ENCODE data around the gene CPEB4.

The CPEB4 gene

DNA sequence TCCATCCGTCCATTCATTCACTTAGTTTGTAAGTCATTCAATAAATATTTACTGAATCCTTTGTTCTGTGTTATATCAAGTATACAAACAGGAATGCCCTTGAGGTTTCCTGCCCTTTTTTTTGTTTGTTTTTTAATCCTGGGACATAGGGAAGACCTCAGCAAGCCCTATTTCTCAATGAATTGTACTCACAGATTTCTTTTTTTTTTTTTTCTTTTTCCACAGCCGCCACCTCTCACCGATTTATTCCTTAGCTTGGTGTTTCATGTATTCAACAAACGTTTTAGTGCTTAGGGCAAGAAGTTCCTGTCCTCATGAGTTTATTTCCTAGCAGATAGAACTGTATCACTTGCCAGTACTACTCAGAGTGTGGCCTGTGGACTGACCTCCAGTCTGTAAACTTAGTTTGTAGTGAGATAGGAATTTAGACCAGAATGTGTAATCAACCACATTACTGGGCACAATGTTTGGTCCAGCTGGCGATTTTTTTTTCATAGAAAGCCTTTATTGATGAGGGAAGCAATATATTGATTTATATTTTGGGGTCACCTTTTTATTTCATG, 65.5 kb downstream of the CPEB4 start:
- no peak for DNase-seq
- no peak overlapping the region for H3K27ac ChIP-seq
- peaks cover 64% of the 10 kb centered on the region for H3K36me3 ChIP-seq
- no peak overlapping the region for H3K4me3 ChIP-seq (ENCODE audit: low read depth, low read length)
- H3K9me3 ChIP-seq (ENCODE audit: severe bottlenecking), result no peaks in the 10 kb centered on the region
- no peaks in the 10 kb centered on the region for H3K27me3 ChIP-seq (ENCODE audit: insufficient read depth, low read depth, severe bottlenecking)
- TF ChIP-seq, protein P1, sequence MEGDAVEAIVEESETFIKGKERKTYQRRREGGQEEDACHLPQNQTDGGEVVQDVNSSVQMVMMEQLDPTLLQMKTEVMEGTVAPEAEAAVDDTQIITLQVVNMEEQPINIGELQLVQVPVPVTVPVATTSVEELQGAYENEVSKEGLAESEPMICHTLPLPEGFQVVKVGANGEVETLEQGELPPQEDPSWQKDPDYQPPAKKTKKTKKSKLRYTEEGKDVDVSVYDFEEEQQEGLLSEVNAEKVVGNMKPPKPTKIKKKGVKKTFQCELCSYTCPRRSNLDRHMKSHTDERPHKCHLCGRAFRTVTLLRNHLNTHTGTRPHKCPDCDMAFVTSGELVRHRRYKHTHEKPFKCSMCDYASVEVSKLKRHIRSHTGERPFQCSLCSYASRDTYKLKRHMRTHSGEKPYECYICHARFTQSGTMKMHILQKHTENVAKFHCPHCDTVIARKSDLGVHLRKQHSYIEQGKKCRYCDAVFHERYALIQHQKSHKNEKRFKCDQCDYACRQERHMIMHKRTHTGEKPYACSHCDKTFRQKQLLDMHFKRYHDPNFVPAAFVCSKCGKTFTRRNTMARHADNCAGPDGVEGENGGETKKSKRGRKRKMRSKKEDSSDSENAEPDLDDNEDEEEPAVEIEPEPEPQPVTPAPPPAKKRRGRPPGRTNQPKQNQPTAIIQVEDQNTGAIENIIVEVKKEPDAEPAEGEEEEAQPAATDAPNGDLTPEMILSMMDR (IDR thresholded peaks at IDR 0.05; ENCODE audit: low read depth, low read length), result no peak

DNA sequence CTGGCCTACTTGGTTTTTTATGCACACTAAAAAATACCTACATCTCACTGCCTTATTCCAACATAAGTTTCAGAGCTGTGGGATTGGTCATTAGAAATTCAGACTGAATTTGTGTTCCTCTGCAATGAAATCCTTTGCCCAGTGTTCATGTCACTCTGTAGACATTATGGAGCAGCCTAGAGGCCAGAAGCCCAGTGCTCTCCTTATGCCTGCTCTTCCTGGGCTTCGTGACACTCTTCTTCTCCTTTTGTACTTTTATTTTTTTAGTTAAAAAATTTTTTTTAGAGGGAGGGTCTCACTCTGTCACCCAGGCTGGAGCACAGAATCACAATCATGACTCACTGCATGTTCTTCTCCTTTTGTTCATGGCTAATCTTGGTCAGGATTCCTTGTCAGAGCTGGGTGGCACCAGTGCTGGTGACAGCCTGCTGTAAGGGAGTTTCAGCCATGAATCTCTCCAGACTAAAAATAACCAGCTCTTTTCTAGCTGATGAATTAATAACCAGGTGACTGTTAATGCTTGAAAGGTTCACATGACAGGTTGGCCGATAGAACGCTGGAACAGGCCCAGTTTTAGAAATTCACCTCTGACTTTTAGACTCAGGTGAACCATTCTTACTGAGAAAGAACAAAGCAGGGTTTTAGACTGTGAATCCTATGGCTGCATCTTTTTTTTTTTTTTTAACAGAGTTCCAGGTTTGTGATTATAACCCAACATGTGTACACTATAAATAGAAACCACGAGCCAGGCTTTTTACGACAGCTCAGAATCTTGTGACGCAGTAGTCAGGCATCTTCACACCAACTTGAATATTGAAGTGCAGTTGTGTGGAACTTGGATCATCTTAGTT, 66.7 kb downstream of the CPEB4 start:
- Histone ChIP-seq H3K9me3 (ENCODE audit: severe bottlenecking) (no peaks in the 10 kb centered on the region), H3K27me3 (ENCODE audit: insufficient read depth, low read depth, severe bottlenecking) (no peaks in the 10 kb centered on the region), H3K36me3 (peaks cover 62% of the 10 kb centered on the region), H3K27ac (no peak overlapping the region), H3K4me3 (ENCODE audit: low read depth, low read length) (no peak overlapping the region)
- TF ChIP-seq, protein P1 (IDR thresholded peaks at IDR 0.05; ENCODE audit: low read depth, low read length), result no peak
- no peak for DNase-seq

DNA sequence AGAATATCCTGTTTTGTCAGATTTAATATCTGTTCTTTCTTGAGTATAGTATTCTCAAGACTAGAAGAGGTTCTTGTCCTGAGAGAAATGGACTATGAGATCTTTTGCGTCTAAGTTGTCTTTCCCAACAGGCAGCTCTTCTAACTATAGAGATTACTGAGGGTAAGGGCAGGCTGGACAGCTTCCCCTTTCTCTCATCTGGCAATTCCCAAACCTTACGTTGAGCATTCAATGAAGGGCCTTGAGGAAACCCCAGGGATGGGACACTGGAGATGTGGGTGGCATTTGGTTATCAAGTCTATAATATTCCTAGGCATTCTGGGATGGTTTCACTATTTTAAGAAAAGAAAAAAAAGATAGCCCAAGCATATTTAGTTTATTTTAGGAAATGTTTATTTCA, 72.8 kb downstream of the CPEB4 start:
- DNase-seq, result no peak
- Histone ChIP-seq H3K4me3 (ENCODE audit: low read depth, low read length) (no peak overlapping the region), H3K9me3 (ENCODE audit: severe bottlenecking) (no peaks in the 10 kb centered on the region), H3K27ac (no peak overlapping the region), H3K36me3 (peaks cover 5% of the 10 kb centered on the region), H3K27me3 (ENCODE audit: insufficient read depth, low read depth, severe bottlenecking) (no peaks in the 10 kb centered on the region)
- TF ChIP-seq, protein P1 (IDR thresholded peaks at IDR 0.05; ENCODE audit: low read depth, low read length), result no peak

DNA sequence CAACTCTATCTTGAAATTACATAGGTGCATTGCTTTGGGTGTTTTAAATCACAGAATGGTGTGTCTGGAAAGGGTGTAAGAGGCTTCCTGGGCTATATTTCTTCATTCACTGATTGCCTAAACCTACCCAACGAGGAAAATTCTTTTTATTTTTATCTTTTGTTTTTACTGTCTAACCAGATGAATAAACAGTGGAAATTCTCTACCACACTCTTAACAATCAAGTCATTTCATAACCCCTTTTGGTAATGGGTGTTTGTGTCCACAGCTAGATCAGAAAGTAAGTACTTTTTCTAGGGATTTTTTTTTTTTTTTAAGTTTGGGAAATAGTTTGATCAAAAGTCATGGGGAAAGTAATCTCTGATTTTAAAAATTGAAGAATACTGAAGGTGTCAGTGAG, 73.3 kb downstream of the CPEB4 start:
- Histone ChIP-seq H3K27me3 (ENCODE audit: insufficient read depth, low read depth, severe bottlenecking) (no peaks in the 10 kb centered on the region), H3K27ac (no peak overlapping the region), H3K4me3 (ENCODE audit: low read depth, low read length) (no peak overlapping the region), H3K36me3 (peaks cover 3% of the 10 kb centered on the region; the same call in 1 of the 2 replicates), H3K9me3 (ENCODE audit: severe bottlenecking) (no peaks in the 10 kb centered on the region)
- no peak for DNase-seq
- TF ChIP-seq, protein P1 (IDR thresholded peaks at IDR 0.05; ENCODE audit: low read depth, low read length), result no peak

DNA sequence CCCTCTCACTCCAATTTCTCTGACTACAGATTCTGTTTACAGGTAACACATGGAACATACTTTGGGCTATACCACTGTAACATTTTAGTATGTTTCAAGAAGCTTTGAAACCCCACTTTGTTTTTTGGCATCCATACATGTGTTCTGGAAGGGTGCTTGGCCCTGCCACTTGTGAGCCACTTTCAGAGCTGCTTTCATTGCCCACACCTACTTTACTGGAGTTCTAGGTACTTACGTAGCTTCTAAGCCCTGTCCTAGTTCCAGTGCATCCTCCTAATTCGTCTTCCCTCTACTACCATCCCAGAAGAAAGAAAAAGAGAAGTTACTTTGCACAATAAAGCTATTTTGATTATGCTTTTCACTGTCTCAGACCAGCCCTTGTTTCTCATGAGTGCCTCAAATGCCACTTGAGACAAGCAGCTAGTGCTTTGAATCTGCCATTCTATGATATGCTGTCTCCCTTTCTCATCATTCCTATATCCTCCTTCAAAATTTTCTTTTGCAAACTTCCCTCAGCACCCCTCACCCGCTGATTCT, 74.4 kb downstream of the CPEB4 start:
- Histone ChIP-seq H3K36me3 (peaks cover under 1% of the 10 kb centered on the region; the same call in 1 of the 2 replicates), H3K4me3 (ENCODE audit: low read depth, low read length) (no peak overlapping the region), H3K9me3 (ENCODE audit: severe bottlenecking) (no peaks in the 10 kb centered on the region), H3K27me3 (ENCODE audit: insufficient read depth, low read depth, severe bottlenecking) (no peaks in the 10 kb centered on the region), H3K27ac (no peak overlapping the region)
- DNase-seq, result no peak
- TF ChIP-seq, protein P1 (IDR thresholded peaks at IDR 0.05; ENCODE audit: low read depth, low read length), result no peak

Measured in WERI-Rb-1 (cell line).